HG02943 (cell line): Measurements from ENCODE around the gene SSH2.

Experiments
- ATAC-seq: cut with Tn5 transposase; IDR thresholded peaks from one replicate; pipeline ENCODE4 v1.9.1; 2021; ENCODE audit warnings: mild to moderate bottlenecking, low read depth, moderate library complexity; ENCODE audit not compliant: unreplicated experiment

The SSH2 gene

DNA sequence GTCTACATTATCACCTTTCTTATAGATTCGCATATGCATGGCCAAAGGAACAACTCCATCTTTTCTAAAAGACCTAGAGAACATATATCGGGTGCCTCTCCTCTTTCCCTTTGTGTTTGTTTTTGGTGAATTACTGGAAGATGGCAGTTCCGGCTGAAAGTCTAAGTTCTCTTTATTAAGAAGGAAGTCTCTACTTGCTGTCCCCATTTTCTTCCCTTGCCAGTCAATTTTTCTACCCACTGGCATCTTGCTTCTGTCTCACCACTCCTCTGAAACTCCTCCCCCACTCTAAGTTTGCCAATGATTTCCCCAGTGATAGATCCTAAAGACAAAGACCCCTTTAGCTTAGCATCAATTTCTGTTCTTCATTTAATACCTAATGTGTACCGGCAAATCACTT lies 213.5 kb downstream of the SSH2 start:
- ATAC-seq = no peak

DNA sequence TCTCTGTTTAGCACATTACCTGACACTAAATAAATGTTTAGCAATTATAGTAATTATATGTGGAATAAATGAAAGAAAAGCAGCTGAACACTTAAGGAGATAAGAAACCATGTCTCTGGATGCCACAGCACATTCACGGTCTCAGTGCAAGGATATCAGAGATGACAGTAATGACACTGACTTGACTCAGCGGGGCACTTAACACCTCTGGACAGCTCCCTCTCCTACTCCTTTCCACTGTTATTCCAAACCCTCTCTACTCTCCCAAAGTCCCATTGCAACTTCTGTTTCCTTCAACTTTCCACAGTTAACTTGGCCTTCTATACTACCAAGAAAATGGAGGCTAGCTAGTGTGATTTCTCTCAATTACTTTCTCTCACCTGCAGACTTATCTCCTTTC lies 214.3 kb downstream of the SSH2 start:
- no peak for ATAC-seq

DNA sequence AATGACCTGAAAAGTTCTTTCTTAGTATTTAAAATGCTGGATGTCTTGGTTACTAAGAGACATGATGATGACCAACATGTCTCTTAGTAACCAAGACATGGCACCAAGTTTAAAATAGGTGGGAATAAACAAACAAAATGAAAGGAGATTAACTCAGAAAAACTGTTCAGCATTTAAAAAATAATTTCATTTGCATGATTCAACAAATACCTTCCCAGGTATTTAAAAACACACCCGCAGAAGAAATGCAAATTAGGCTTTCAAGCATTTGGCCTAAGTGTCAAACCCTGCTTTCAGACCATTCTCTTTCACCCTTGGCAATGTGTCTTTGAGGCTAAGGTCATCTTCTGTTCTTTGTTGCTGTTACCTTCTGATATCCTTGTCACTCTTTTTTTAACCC lies 215.9 kb downstream of the SSH2 start:
- ATAC-seq = no peak

DNA sequence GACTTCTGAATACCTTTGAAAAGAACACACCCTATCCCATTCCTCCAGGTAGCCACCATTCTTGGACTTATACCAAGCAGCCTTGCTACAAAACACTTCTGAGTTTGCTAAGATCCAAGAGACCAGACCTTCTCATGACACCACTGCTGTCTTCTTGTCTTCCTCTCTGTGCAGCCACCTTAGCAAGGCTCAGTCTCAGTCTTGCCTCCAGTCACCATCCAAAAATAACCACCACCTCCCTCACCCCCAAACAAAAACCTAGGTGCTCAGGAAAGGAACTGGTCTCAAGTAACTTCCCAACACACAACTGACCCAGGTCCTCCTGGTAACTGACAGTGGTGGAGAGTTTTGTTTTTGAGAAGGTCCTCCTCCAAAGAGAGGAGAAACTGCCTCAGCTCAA lies 216.4 kb downstream of the SSH2 start:
- no peak for ATAC-seq

DNA sequence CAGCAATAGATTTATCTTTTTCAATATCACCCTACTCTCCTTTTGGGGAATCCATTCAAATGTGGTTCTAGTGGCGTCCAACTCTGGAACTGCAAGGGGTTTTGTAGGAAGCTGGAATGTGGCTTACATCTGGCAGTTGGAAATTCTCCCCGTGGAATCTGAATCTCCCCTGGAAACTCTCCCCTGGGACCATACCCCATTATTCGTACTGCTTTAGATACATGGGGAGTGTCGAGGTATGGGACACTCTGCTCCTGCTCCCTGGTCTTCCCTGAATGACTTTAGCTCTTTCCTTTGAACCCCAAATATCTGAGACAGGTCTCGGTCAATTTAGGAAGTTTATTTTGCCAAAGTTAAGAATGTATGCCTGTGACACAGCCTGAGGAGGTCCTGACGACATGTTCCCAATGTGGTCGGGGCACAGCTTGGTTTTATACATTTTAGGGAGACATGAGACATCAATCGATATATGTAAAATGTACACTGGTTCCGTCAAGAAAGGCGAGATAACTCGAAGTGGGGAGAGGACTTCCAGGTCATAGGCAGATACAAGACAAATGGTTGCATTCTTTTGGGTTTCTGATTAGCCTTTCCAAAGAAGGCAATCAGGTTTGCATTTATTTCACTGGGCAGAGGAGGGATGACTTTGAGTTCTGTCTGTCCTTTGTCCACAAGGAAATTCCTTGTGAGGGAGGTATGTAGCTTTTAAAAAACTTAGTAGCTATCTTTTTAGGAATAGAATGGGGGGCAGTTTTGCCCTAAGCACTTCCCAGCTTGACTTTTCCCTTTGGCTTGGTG lies 218.2 kb downstream of the SSH2 start:
- ATAC-seq = no peak

DNA sequence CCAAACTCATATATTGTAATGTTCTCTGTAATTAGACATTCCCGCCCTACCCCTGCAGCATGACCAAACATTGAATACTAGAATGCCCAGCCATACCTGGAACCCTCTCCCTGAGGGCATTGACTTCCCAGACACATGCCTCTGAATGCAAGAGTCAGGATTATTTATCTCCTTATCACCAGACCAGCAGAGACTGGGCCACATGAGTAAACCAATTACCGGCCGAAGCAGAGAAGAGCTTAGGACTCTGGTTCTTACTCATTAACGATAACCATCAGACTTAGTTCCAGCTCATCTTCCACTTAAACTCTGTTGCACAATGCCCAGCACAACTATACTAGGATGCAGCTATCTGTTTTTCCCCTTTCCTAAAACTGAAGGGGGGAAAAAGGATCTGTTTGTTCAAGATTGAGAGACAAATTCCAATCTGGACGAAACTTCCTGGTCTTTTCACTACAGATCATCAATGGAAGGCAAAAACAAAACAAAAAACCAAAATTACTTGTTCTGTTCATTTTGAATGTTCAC lies 219.1 kb downstream of the SSH2 start:
- ATAC-seq = no peak

DNA sequence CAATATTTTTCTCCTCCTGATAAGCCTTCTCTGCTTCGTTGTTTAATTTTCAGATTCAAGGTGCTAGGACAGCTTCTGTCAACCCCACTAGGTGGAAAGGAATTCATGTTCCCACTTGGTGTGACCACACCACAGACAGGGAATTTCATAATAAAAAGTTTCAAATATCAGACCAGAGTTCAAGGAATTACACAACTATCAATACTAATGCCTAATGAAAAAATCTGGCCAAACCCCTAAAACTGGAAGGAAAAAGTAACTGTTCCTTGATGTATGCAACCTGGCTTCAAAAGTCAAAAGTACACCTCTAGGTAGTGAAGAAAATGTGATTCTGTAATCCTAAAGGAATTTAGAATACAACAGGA lies 219.5 kb downstream of the SSH2 start:
- ATAC-seq = no peak

DNA sequence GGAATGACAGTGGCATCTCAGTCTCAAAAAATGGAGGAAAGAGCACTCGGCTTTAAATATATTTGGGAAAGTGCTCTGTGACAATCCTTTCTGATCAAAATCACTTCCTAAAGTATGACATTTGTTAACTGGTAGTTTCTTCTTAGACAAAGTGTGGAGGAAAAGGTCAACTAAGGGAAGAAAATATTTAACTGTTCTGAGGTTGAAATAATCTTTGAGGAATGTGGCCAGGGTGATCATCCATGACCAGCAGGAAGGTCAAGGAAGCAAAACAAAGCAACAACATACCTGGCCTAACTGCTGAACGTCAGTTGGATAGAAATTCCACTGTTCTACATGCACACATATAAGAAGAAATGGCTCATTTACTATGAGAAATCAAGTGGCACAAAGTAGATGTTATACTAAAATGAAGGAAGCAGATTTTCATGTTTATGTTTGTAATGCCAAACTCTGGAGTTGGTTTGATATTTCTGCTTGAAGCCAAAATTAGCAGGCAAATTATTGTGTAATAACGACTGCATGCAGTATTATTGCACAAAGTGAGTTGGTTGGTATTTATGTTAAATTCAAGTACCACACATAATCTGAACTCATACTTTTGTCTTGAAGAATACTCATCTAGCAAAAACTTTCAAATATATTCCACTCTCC lies 220.0 kb downstream of the SSH2 start:
- ATAC-seq = no peak

DNA sequence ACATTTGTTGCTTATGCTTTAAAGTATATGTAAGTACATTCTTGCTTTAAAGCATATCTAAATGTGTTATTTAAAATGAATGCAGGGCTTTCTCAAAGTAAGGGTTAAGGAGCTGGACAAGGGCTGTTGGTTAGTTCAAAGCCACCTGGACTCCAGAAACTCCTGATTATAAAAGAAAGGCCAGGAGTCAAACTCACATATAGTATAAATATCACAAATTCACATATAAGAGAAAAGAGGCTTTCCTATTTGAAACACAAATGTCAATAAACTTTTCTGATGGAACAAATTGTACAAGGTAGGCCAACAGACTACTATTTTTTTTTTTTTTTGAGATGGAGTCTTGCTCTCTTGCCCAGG lies 222.8 kb downstream of the SSH2 start:
- ATAC-seq = peak; percentile 11

DNA sequence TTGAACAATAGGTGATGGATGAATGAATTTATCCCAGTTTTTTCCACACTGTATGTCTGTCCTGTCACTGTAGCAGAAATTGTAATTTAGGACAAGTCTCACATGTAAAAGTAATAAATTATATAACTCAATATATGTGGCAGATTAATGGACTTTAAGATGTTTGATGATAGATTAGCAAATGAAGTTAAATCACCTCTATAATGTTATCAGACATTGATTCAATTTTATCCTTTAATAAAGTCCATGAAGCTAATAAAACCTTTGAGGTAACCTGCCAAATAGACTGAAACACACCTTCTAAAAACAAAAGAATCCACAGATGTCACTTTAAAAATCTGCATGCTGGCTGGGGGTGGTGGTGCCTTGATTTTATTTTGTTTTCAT lies 224.0 kb downstream of the SSH2 start:
- no peak for ATAC-seq

DNA sequence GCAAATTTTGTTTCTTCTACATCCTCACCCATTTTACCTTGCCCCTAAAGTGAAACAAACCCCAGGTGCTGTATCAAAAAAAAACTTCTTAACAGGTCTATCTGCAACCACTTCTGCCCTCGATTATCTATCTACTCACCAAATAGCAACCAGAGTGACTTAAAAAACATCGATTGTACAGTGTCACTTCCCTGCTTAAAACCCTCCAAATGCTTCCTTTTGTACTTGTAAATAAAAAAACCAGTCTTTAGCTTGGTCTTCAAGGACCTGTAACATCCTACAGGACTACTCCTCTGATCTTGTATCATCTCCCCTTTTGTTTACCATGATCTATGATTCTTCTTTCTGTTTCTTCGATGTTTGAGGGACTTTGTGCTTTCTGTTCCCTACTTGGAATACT lies 224.6 kb downstream of the SSH2 start:
- ATAC-seq = no peak

DNA sequence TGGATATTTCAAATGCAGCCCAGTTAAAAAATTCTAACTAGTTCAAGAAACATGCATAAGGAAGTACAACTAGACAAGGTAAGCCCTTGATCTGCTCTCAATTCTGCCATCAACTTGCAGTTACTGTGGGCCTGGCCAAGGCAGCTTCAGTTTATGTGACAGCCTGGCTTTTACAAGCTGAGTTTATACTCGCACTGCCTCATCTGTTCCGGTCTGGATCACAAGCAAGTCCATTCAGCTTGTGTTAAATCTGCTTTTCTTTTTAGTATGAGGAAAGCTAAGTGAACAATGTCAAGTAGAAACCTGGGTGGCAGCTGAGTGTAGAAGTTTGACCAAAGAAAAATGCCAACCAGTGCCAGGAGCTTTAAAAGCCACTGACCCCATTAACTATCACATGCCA lies 230.7 kb downstream of the SSH2 start:
- ATAC-seq = no peak

DNA sequence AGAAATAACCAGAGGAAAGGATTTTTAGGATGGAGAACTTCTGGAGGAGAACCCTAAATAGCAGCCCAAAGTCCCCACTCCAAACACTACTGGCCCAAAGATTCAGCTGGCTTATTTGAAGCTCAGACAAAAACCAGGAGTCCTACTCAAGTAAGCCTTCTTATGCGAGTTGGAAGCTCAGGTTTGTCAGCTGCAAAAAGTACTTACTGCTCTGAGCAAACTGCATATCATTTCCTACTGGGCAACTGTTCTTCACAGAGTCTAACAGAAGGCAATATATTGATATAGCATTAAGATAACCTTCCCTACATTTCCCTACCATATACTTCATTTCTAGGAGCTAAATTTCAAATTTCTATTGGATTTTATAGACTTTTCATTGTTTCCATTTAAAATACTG lies 231.2 kb downstream of the SSH2 start:
- no peak for ATAC-seq

DNA sequence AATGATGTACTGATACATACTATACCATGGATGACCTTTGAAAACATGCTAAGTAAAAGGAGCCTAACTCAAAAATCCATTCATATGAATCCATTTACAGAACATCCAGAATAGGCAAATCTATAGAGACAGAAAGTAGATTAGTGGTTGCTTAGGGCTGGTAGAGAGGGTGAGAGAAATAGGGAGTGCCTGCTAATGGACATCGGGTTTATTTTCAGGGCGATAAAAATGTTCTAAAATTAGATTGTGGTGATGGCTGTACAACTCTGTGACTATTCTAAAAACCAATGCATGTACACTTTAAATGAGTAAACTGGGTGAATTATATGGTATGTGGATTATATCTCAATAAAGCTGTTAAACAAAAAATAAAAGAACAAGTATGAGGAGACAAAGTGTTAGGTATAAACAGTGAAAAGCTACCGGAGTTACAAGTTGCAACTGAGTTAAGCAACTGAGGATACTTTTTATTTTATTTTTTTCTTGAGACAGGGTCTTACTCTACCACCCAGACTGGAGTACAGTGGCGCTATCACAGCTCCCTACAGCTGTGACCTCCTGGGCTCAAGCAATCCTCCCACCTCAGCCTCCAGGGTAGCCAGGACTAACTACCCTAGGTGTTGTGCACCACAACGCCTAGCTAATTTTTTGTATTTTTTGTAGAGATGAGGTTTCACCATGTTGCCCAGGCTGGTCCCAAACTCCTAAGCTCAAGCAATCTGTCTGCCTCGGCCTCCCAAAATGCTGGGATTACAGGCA lies 231.8 kb downstream of the SSH2 start:
- no peak for ATAC-seq

DNA sequence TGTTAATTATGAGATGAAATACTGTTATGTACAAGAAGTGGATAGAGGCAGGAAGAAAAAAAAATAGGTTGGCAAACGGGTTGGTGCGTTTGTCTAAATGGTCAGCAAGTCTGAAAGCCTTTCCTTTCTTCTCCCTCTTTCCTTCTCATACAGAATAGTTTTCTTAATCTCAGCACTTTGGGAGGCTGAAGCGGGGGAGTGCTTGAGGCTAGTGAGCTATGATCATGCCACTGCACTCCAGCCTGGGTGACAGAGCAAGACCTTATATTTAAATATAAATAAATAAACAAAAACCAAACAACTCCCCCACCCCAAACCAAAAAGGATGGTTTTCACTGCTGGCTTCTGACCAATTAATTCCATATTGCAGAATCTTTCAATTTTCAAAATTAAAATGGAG lies 232.7 kb downstream of the SSH2 start:
- ATAC-seq = no peak

DNA sequence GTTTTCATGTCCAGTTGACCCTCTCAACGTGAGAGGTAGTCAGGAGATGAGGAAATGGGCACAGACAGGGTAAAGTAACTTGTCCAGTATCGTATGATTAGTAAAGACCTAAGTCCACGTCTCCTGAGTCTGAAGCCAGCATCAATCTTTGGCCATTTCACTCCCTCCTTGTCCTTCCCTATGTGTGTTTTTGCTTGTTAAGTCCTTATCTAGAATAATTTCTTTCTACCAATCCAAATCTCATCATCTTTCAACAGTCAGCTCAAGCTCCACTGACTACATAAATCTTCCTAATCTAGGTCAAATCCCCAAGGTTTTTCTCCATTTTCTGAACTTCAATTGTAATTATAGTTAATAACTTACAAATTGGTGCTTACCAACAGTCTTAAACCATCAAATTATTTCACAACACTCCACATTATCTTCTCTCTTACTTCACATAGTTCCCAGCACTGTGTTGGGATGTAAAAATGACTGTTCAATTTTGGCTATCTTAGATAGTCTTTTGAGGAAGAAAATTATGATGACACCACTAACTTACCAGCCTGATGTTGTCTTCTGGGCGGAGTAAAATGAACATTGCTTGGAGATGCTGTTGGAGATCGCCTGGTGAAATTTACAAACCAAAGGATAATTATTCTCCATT lies 235.0 kb downstream of the SSH2 start:
- ATAC-seq = no peak

DNA sequence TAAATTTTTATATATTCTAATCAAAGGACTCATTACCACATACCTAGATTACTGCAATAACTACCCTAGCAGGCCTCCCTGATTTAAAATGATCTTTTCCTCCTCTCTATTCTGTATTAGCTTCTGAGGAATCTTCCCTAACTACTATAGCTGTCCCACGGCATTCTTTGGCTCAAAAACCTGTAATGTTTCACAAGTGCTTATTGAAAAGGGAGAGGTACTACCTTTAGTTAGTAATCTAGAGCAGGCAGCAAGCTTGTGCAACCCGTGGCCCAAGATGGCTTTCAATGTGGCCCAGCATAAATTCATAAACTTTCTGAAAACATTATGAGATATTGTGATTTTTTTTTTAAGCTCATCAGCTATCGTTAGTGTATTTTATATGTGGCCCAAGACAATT lies 236.3 kb downstream of the SSH2 start:
- no peak for ATAC-seq

DNA sequence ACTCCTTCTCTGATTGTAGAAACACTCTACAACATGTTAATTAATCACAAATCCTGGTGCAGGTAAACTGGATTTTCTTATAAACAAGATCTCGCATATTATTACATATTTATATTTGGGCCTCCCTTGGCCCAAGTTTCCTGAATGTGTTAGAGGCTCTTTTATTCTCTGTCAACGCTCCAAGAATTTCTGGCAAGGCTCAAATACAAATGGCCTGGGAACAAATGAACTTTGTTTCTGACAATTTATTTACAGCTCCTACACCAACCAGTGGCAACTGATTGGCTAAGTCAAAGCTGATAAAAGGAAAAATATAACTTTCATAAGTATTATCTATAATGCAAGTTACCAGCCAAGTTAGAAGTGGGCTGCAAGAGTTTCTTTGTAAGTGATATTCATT lies 242.4 kb downstream of the SSH2 start:
- no peak for ATAC-seq

DNA sequence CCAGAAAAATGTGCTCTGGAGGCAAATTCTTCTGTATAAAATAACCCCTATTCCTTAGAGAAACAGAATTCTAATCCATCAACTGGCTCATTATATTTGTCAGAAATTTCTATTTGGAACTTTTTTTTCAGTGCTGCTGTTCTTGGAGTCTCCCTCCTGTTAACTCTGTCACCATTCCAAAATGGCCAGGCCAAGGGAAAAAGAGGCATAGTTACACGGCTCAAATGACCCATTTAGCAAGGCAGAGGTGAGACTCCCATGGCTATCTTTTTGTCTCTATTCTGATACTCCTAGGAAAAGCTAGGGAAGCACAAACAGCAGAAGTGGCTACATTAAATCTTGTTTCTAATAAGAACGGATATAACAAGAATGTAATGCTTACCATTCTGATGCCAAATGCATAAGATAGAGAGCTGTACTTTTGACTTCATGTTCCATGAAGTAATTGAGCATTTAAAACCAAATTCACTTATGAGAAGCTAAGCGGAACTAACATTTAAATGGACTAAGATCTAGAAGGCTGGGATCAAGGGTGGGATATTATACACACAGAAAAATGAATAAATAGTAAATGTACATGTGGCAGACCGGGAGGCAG lies 242.9 kb downstream of the SSH2 start:
- ATAC-seq = no peak

DNA sequence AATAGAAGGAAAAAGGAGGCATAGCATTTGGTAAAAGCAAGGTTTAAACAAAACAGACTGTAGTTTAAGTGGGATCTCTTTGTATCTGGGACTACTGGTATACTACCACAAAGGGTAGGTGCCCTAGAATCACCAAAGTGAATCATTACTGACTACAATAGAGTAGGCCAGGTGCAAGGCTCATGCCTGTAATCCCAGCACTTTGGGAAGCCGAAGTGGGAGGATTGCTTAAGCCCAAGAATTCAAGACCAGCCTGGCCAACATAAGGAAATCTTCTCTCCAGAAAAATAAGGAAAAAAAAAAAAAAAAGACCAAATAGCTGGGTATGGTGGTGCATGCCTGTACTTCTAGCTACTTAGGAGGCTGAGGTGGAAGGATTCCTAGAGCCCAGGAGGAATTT lies 246.5 kb downstream of the SSH2 start:
- ATAC-seq = no peak

DNA sequence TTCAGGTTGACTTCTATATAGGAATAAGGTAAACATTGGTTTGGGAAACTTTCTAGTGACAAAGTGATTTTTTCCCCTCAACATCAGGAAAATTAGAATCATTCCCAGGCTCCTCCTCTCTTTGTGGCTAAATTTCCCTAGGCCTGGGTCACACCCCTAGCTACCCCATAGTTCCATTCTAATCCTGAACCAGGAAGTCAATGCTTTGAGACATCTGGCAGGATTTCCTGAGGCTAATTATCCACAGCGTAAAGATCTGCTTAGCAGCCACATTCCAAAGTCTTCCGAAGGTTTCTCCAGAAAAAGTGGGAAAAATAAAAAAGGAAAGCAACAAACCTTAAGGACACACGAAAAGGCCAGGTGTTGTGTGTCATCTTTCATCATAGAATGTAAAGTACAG lies 247.0 kb downstream of the SSH2 start:
- ATAC-seq = no peak
